ENCODE measurements around the gene CDC42EP5. TPM values are rescaled to one million over a fixed set of nuclear protein-coding genes. Genes with fewer than 3 reads are reported as not detected.

The CDC42EP5 gene
- total and polyA plus RNA-seq, 4 donors, result 0.28 to 2.2 (median 0.84) TPM; not detected in 1

DNA sequence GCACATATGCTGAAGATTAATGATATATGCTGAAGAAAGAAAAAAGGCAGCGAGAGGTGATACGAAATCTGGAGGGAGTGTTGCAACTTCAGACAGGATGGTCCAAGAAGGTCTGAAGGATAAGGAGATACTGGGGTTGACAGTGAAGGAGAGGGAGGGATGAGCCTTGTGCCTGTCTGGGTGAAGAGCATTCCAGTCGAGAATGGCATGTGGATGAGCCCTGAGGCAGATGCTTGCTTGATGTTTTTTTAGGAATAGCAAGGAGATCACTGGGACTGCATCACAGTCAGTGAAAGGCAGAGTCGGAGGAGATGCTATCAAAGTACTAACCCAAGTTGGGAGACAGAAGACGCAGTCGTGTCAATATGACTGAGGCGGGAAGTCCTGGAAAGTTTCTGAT, 16.2 kb upstream of the CDC42EP5 start:
- H3K9ac ChIP-seq (ENCODE audit: low read depth in 1 of 2, low read length in 2 of 2), result no peak overlapping the region
- peaks cover 0 to 4% (median under 1%) of the 10 kb centered on the region in 4 donors for H3K27me3 ChIP-seq (ENCODE audit: control insufficient read depth in 4 of 4, insufficient read depth in 4 of 4, low read length in 3 of 4)
- H3K27ac ChIP-seq (ENCODE audit: low read depth in 1 of 2, low read length in 2 of 2), result no peak overlapping the region
- no peaks in the 10 kb centered on the region for H3K9me3 ChIP-seq (ENCODE audit: control insufficient read depth in 4 of 4, low read length in 3 of 4)
- no peak for DNase-seq (ENCODE audit: low spot score)
- no peaks in the 10 kb centered on the region for H3K4me1 ChIP-seq (ENCODE audit: control insufficient read depth in 4 of 4, insufficient read depth in 4 of 4, low read length in 3 of 4)
- no peak overlapping the region for H3K4me3 ChIP-seq (ENCODE audit: low read depth in 1 of 3, low read length in 3 of 3)
- no peaks in the 10 kb centered on the region for H3K36me3 ChIP-seq (ENCODE audit: control insufficient read depth in 4 of 4, insufficient read depth in 3 of 4, low read depth in 1 of 4, low read length in 3 of 4)
- 67% methylated on average over 7 of the region's 7 CpGs for WGBS
- TF ChIP-seq, protein P1, sequence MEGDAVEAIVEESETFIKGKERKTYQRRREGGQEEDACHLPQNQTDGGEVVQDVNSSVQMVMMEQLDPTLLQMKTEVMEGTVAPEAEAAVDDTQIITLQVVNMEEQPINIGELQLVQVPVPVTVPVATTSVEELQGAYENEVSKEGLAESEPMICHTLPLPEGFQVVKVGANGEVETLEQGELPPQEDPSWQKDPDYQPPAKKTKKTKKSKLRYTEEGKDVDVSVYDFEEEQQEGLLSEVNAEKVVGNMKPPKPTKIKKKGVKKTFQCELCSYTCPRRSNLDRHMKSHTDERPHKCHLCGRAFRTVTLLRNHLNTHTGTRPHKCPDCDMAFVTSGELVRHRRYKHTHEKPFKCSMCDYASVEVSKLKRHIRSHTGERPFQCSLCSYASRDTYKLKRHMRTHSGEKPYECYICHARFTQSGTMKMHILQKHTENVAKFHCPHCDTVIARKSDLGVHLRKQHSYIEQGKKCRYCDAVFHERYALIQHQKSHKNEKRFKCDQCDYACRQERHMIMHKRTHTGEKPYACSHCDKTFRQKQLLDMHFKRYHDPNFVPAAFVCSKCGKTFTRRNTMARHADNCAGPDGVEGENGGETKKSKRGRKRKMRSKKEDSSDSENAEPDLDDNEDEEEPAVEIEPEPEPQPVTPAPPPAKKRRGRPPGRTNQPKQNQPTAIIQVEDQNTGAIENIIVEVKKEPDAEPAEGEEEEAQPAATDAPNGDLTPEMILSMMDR (IDR thresholded peaks at IDR 0.05; ENCODE audit: low read depth, low read length, missing input control), result no peak
- TF ChIP-seq GABPA (IDR thresholded peaks at IDR 0.05 in 1 of 2, conservative IDR thresholded peaks at IDR 0.05 in 1 of 2) (no peak), TAF1 (conservative IDR thresholded peaks at IDR 0.05) (no peak), HNF4G (IDR thresholded peaks at IDR 0.05) (no peak), FOXA1 (IDR thresholded peaks at IDR 0.05) (no peak), YY1 (IDR thresholded peaks at IDR 0.05) (no peak), EGR1 (IDR thresholded peaks at IDR 0.05; ENCODE audit: low read depth in 2 of 2) (no peak), NR2F2 (IDR thresholded peaks at IDR 0.05) (no peak), HNF4A (conservative IDR thresholded peaks at IDR 0.05) (no peak), SP1 (IDR thresholded peaks at IDR 0.05) (no peak), RAD21 (IDR thresholded peaks at IDR 0.05) (no peak), FOXA2 (IDR thresholded peaks at IDR 0.05) (no peak), JUND (IDR thresholded peaks at IDR 0.05) (no peak)
- TF ChIP-seq, protein P2, sequence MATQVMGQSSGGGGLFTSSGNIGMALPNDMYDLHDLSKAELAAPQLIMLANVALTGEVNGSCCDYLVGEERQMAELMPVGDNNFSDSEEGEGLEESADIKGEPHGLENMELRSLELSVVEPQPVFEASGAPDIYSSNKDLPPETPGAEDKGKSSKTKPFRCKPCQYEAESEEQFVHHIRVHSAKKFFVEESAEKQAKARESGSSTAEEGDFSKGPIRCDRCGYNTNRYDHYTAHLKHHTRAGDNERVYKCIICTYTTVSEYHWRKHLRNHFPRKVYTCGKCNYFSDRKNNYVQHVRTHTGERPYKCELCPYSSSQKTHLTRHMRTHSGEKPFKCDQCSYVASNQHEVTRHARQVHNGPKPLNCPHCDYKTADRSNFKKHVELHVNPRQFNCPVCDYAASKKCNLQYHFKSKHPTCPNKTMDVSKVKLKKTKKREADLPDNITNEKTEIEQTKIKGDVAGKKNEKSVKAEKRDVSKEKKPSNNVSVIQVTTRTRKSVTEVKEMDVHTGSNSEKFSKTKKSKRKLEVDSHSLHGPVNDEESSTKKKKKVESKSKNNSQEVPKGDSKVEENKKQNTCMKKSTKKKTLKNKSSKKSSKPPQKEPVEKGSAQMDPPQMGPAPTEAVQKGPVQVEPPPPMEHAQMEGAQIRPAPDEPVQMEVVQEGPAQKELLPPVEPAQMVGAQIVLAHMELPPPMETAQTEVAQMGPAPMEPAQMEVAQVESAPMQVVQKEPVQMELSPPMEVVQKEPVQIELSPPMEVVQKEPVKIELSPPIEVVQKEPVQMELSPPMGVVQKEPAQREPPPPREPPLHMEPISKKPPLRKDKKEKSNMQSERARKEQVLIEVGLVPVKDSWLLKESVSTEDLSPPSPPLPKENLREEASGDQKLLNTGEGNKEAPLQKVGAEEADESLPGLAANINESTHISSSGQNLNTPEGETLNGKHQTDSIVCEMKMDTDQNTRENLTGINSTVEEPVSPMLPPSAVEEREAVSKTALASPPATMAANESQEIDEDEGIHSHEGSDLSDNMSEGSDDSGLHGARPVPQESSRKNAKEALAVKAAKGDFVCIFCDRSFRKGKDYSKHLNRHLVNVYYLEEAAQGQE (IDR thresholded peaks at IDR 0.05), result no peak
- TF ChIP-seq, protein P3, sequence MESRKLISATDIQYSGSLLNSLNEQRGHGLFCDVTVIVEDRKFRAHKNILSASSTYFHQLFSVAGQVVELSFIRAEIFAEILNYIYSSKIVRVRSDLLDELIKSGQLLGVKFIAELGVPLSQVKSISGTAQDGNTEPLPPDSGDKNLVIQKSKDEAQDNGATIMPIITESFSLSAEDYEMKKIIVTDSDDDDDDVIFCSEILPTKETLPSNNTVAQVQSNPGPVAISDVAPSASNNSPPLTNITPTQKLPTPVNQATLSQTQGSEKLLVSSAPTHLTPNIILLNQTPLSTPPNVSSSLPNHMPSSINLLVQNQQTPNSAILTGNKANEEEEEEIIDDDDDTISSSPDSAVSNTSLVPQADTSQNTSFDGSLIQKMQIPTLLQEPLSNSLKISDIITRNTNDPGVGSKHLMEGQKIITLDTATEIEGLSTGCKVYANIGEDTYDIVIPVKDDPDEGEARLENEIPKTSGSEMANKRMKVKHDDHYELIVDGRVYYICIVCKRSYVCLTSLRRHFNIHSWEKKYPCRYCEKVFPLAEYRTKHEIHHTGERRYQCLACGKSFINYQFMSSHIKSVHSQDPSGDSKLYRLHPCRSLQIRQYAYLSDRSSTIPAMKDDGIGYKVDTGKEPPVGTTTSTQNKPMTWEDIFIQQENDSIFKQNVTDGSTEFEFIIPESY (IDR thresholded peaks at IDR 0.05), result no peak
- TF ChIP-seq, protein P4, sequence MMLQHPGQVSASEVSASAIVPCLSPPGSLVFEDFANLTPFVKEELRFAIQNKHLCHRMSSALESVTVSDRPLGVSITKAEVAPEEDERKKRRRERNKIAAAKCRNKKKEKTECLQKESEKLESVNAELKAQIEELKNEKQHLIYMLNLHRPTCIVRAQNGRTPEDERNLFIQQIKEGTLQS (IDR thresholded peaks at IDR 0.05), result no peak

DNA sequence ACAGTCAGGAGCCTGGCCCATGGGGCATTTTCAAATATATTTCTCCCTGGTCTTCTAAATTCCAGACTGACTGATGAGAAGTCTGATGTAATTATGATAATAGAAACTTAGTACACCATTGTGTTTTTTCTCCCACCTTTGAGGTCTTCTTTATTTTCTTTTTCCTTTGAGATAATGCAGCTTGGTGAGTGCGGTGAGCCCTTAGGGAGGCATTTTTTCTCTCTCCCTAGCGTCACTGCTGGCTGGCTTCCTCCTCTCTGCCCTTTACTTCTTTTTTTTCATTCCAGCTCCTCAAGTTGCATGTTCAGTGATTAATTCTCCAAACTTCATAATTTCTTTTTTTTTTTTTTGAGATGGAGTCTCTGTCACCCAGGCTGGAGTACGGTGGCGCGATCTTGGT, 12.8 kb upstream of the CDC42EP5 start:
- no peaks in the 10 kb centered on the region for H3K4me1 ChIP-seq (ENCODE audit: control insufficient read depth in 4 of 4, insufficient read depth in 4 of 4, low read length in 3 of 4)
- H3K4me3 ChIP-seq (ENCODE audit: low read depth in 1 of 3, low read length in 3 of 3), result no peak overlapping the region
- no peak for DNase-seq (ENCODE audit: low spot score)
- H3K27me3 ChIP-seq (ENCODE audit: control insufficient read depth in 4 of 4, insufficient read depth in 4 of 4, low read length in 3 of 4), result peaks cover 0 to 4% (median 2%) of the 10 kb centered on the region in 4 donors
- H3K9ac ChIP-seq (ENCODE audit: low read depth in 1 of 2, low read length in 2 of 2), result no peak overlapping the region
- H3K36me3 ChIP-seq (ENCODE audit: control insufficient read depth in 4 of 4, insufficient read depth in 3 of 4, low read depth in 1 of 4, low read length in 3 of 4), result no peaks in the 10 kb centered on the region
- H3K27ac ChIP-seq (ENCODE audit: low read depth in 1 of 2, low read length in 2 of 2), result no peak overlapping the region
- H3K9me3 ChIP-seq (ENCODE audit: control insufficient read depth in 4 of 4, low read length in 3 of 4), result no peaks in the 10 kb centered on the region
- WGBS, result 71% methylated on average over 5 of the region's 5 CpGs
- no peak for TF ChIP-seq FOXA2 (IDR thresholded peaks at IDR 0.05)
- TF ChIP-seq, protein P2 (IDR thresholded peaks at IDR 0.05), result no peak
- TF ChIP-seq, protein P3 (IDR thresholded peaks at IDR 0.05), result no peak
- no peak for TF ChIP-seq TAF1 (conservative IDR thresholded peaks at IDR 0.05)
- no peak for TF ChIP-seq GABPA (IDR thresholded peaks at IDR 0.05 in 1 of 2, conservative IDR thresholded peaks at IDR 0.05 in 1 of 2)
- no peak for TF ChIP-seq YY1 (IDR thresholded peaks at IDR 0.05)
- TF ChIP-seq, protein P5, sequence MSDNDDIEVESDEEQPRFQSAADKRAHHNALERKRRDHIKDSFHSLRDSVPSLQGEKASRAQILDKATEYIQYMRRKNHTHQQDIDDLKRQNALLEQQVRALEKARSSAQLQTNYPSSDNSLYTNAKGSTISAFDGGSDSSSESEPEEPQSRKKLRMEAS (IDR thresholded peaks at IDR 0.05), result no peak
- no peak for TF ChIP-seq RXRA (IDR thresholded peaks at IDR 0.05)
- TF ChIP-seq FOXA1 (IDR thresholded peaks at IDR 0.05), result no peak
- TF ChIP-seq HNF4A (conservative IDR thresholded peaks at IDR 0.05), result no peak
- TF ChIP-seq SP1 (IDR thresholded peaks at IDR 0.05), result no peak
- TF ChIP-seq, protein P4 (IDR thresholded peaks at IDR 0.05), result no peak
- no peak for TF ChIP-seq RAD21 (IDR thresholded peaks at IDR 0.05)
